ENCODE results near the gene ELP6. TPM values are rescaled to one million over a fixed set of nuclear protein-coding genes. Genes with fewer than 3 reads are reported as not detected.

ELP6 gene
- total RNA-seq, 1 donor from 2014 or later, result 17.9 TPM

GRCh38 chr3:47541583-47542108, 28.1 kb upstream of the ELP6 start:
- Histone ChIP-seq H3K4me1 (no peaks in the 10 kb centered on the region), H3K27me3 (no peaks in the 10 kb centered on the region), H3K9me3 (no peaks in the 10 kb centered on the region), H3K36me3 (no peaks in the 10 kb centered on the region), H3K4me3 (no peak overlapping the region), H3K27ac (no peak overlapping the region)
- no peak for TF ChIP-seq CTCF (IDR thresholded peaks at IDR 0.05)
- DNase-seq (no peak), ATAC-seq (no peak)
- intact Hi-C loops (cut with DNase I), result no loop called here

- Histone ChIP-seq H3K4me3 (no peak overlapping the region), H3K4me1 (no peaks in the 10 kb centered on the region), H3K36me3 (no peaks in the 10 kb centered on the region), H3K27ac (no peak overlapping the region), H3K9me3 (no peaks in the 10 kb centered on the region), H3K27me3 (no peaks in the 10 kb centered on the region)
- no peak for TF ChIP-seq CTCF (IDR thresholded peaks at IDR 0.05)
- intact Hi-C loops (cut with DNase I), result no loop called here
- no peak for DNase-seq
- ATAC-seq, result no peak
These were observed 26.8 kb upstream of the ELP6 start for GRCh38 chr3:47540281-47540680.

- Histone ChIP-seq H3K36me3 (no peaks in the 10 kb centered on the region), H3K4me1 (no peaks in the 10 kb centered on the region), H3K27me3 (no peaks in the 10 kb centered on the region), H3K4me3 (no peak overlapping the region), H3K9me3 (no peaks in the 10 kb centered on the region), H3K27ac (no peak overlapping the region)
- DNase-seq (no peak), ATAC-seq (no peak)
- TF ChIP-seq CTCF (IDR thresholded peaks at IDR 0.05), result no peak
- intact Hi-C loops (cut with DNase I), result no loop called here
These were observed 23.5 kb upstream of the ELP6 start for GRCh38 chr3:47536967-47537366.

- H3K4me3 ChIP-seq, result no peak overlapping the region
- H3K36me3 ChIP-seq, result no peaks in the 10 kb centered on the region
- no peaks in the 10 kb centered on the region for H3K4me1 ChIP-seq
- no peak overlapping the region for H3K27ac ChIP-seq
- no peak for DNase-seq
- no peaks in the 10 kb centered on the region for H3K27me3 ChIP-seq
- no peak for TF ChIP-seq CTCF (IDR thresholded peaks at IDR 0.05)
- H3K9me3 ChIP-seq, result no peaks in the 10 kb centered on the region
- no peak for ATAC-seq
- intact Hi-C loops (cut with DNase I), result no loop called here
These were observed 22.8 kb upstream of the ELP6 start for GRCh38 chr3:47536221-47536891.

- no peak for TF ChIP-seq CTCF (IDR thresholded peaks at IDR 0.05)
- no peak for DNase-seq
- no peaks in the 10 kb centered on the region for H3K9me3 ChIP-seq
- no peak for ATAC-seq
- no peaks in the 10 kb centered on the region for H3K36me3 ChIP-seq
- H3K4me3 ChIP-seq, result no peak overlapping the region
- intact Hi-C loops (cut with DNase I), result no loop called here
- H3K27ac ChIP-seq, result no peak overlapping the region
- no peaks in the 10 kb centered on the region for H3K4me1 ChIP-seq
- no peaks in the 10 kb centered on the region for H3K27me3 ChIP-seq
These were observed 20.5 kb upstream of the ELP6 start for GRCh38 chr3:47533996-47534454.

All from upper lobe of right lung (tissue), 1 donor.